WTC11 (cell line): ENCODE results near the gene BFSP1. TPM values are rescaled to one million over a fixed set of nuclear protein-coding genes. Genes with fewer than 3 reads are reported as not detected.

Experiments
- ATAC-seq: fragments of 200-7000 bp; cut with Tn5 transposase; 2 replicates; pipeline ENCODE4 v1.10.0; 2021; ENCODE audit warnings: mild to moderate bottlenecking, moderate library complexity
- CTCF ChIA-PET: fragments of 300-600 bp; sonication (Branson Sonifier 250); formaldehyde crosslinking; loops from one replicate; lab custom pipeline; 2021; ENCODE audit warnings: antibody characterized with exemption; lab: Charles Lee
- POLR2A ChIA-PET: fragments of 350-600 bp; sonication (Branson Sonifier 250); formaldehyde crosslinking; loops from one replicate; lab custom pipeline; 2021; ENCODE audit warnings: antibody characterized with exemption; lab: Charles Lee
- DNase-seq: peaks from one replicate; pipeline ENCODE4 v3.0.0; 2021; ENCODE audit warnings: low spot score
- H3K27ac Mint-ChIP-seq: 2 replicates; pipeline ENCODE4 v1.8.0; 2021; ENCODE audit warnings: mixed read lengths
- H3K27me3 Mint-ChIP-seq: 2 replicates; pipeline ENCODE4 v1.8.0; 2021; ENCODE audit warnings: low read depth, mild to moderate bottlenecking, moderate library complexity, mixed read lengths
- H3K36me3 Mint-ChIP-seq: 2 replicates; pipeline ENCODE4 v1.8.0; 2021; ENCODE audit warnings: mixed read lengths
- H3K4me1 Mint-ChIP-seq: 2 replicates; pipeline ENCODE4 v1.8.0; 2022; ENCODE audit warnings: mixed read lengths
- H3K4me3 Mint-ChIP-seq: 2 replicates; pipeline ENCODE4 v1.8.0; 2021; ENCODE audit warnings: mild to moderate bottlenecking, moderate library complexity, mixed read lengths
- H3K9me3 Mint-ChIP-seq: 2 replicates; pipeline ENCODE4 v1.8.0; 2021; ENCODE audit warnings: mixed read lengths
- CREB1 ChIP-seq: sonication (generic); formaldehyde crosslinking; IDR thresholded peaks from 2 replicates; pipeline ENCODE4 v1.8.0; 2023; ENCODE audit warnings: mild to moderate bottlenecking, missing genetic modification reagents
- ETV6 ChIP-seq: sonication (generic); formaldehyde crosslinking; IDR thresholded peaks from 2 replicates; pipeline ENCODE4 v1.8.1; 2022; ENCODE audit warnings: mild to moderate bottlenecking, missing genetic modification reagents
- GABPB1 ChIP-seq: sonication (generic); formaldehyde crosslinking; IDR thresholded peaks from 2 replicates; pipeline ENCODE4 v1.8.1; 2023; ENCODE audit warnings: mild to moderate bottlenecking, missing genetic modification reagents
- NFE2L1 ChIP-seq: sonication (generic); formaldehyde crosslinking; IDR thresholded peaks from 2 replicates; pipeline ENCODE4 v1.8.1; 2023; ENCODE audit warnings: missing genetic modification reagents
- NFYB ChIP-seq: sonication (generic); formaldehyde crosslinking; conservative IDR thresholded peaks from 2 replicates; pipeline ENCODE4 v1.8.0; 2022; ENCODE audit warnings: low read depth, missing genetic modification reagents
- NR1H2 ChIP-seq: sonication (generic); formaldehyde crosslinking; IDR thresholded peaks from 2 replicates; pipeline ENCODE4 v1.9.0; 2021; ENCODE audit warnings: mild to moderate bottlenecking, moderate library complexity, missing genetic modification reagents
- RORB ChIP-seq: fragments of 250-450 bp; sonication (Bioruptor Pico); IDR thresholded peaks from 2 replicates; pipeline ENCODE4 v1.9.0; 2021; ENCODE audit warnings: mild to moderate bottlenecking
- ZBTB21 ChIP-seq: sonication (generic); formaldehyde crosslinking; IDR thresholded peaks from 2 replicates; pipeline ENCODE4 v1.8.1; 2023; ENCODE audit warnings: mild to moderate bottlenecking, missing genetic modification reagents, borderline replicate concordance
- ZNF232 ChIP-seq: sonication (generic); formaldehyde crosslinking; IDR thresholded peaks from 2 replicates; pipeline ENCODE4 v1.8.0; 2022; ENCODE audit warnings: mild to moderate bottlenecking, missing genetic modification reagents
- ZNF416 ChIP-seq: fragments of 250-450 bp; sonication (Bioruptor Pico); IDR thresholded peaks from 2 replicates; pipeline ENCODE4 v1.9.0; 2021; ENCODE audit warnings: mild to moderate bottlenecking, inconsistent platforms
- total RNA-seq: library from RNA; stranded (reverse); gene quantifications from 3 replicates; pipeline ENCODE4 v1.2.3, GENCODE V29; 2021
- TF ChIP-seq, protein P1 (sequence below): fragments of 250-450 bp; sonication (Bioruptor Pico); IDR thresholded peaks from 2 replicates; pipeline ENCODE4 v1.8.0; 2021; ENCODE audit warnings: mild to moderate bottlenecking
- TF ChIP-seq, protein P2 (sequence below): sonication (generic); formaldehyde crosslinking; IDR thresholded peaks from 2 replicates; pipeline ENCODE4 v1.8.0; 2022; ENCODE audit warnings: mild to moderate bottlenecking, missing genetic modification reagents
- TF ChIP-seq, protein P3 (sequence below): sonication (generic); formaldehyde crosslinking; conservative IDR thresholded peaks from 2 replicates; pipeline ENCODE4 v1.8.1; 2022; ENCODE audit warnings: mild to moderate bottlenecking, missing genetic modification reagents
- TF ChIP-seq, protein P4 (sequence below): sonication (generic); formaldehyde crosslinking; IDR thresholded peaks from 2 replicates; pipeline ENCODE4 v1.8.0; 2022; ENCODE audit warnings: mild to moderate bottlenecking, missing genetic modification reagents
- TF ChIP-seq, protein P5 (sequence below): fragments of 250-450 bp; sonication (Bioruptor Pico); IDR thresholded peaks from 2 replicates; pipeline ENCODE4 v1.9.0; 2021; ENCODE audit warnings: mild to moderate bottlenecking, borderline replicate concordance
- TF ChIP-seq, protein P6 (sequence below): sonication (generic); formaldehyde crosslinking; IDR thresholded peaks from 2 replicates; pipeline ENCODE4 v1.8.1; 2022; ENCODE audit warnings: missing genetic modification reagents, borderline replicate concordance
- TF ChIP-seq, protein P7 (sequence below): sonication (generic); formaldehyde crosslinking; IDR thresholded peaks from 2 replicates; pipeline ENCODE4 v1.8.0; 2023; ENCODE audit warnings: missing genetic modification reagents
- TF ChIP-seq, protein P8 (sequence below): sonication (generic); formaldehyde crosslinking; IDR thresholded peaks from 2 replicates; pipeline ENCODE4 v1.8.0; 2022; ENCODE audit warnings: mild to moderate bottlenecking, missing genetic modification reagents

BFSP1 gene
- total RNA-seq, 1 experiment from 2014 or later: 3.0 TPM

DNA sequence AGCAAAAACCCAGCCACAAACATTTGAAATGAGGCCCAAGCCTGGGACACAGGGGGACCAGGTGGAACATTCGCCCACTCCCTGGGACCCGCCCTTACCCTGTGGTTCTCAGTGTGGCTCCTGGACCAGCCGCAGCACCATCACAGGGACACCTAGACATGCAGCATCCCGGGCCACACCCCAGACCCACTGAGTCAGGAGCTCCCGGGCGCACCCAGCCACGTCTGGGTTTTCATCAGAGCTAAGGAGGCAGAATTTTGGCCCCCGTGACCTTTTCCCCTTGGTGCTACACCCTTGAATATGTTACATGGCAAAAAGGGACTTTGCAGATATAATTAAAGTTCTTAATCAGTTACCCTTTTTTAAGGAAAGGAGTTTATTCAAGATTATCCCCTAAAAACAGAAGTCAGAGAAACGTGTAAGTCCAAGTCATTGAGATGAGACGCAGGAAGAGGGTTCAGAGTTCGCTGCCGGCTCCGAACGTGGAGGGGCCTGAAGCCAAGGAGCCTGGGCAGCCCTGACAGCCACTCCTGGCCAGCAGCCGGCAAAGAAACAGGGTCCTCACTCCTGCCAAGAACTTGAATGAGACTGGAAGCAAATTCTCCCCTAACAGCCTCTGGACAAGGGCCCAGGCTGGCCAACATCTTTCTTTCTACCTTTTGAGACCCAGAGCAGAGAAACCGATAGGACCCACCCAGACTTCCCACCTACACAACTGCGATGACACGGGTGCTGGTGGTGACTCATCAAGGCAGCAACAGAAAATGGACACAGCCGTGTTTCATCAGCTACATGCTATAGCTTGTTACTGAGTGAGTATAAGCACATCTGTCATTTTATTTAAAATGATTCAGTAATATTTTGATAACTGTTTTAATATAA lies 25.3 kb downstream of the BFSP1 start:
- peaks cover 10% of the 10 kb centered on the region for H3K27me3 Mint-ChIP-seq
- H3K4me1 Mint-ChIP-seq: peaks cover 16% of the 10 kb centered on the region
- no peak overlapping the region for H3K27ac Mint-ChIP-seq
- ChIA-PET CTCF (interaction anchor here (0.5 to 3.4 kb wide), 39 partner anchors 8 to 489 kb away, joined by 3 to 42 read pairs (median 4); partner anchors contain the start of genes BFSP1, DSTN and RRBP1), POLR2A (interaction anchor here (0.6 to 1.6 kb wide), 2 partner anchors 64 to 428 kb away, joined by 3 to 7 read pairs; partner anchors contain the start of gene DSTN)
- TF ChIP-seq ZBTB21 (CRISPR knock-in tag) (no peak), ZNF416 (CRISPR knock-in tag) (no peak), GABPB1 (peak; percentile 52)
- TF ChIP-seq, protein P1, sequence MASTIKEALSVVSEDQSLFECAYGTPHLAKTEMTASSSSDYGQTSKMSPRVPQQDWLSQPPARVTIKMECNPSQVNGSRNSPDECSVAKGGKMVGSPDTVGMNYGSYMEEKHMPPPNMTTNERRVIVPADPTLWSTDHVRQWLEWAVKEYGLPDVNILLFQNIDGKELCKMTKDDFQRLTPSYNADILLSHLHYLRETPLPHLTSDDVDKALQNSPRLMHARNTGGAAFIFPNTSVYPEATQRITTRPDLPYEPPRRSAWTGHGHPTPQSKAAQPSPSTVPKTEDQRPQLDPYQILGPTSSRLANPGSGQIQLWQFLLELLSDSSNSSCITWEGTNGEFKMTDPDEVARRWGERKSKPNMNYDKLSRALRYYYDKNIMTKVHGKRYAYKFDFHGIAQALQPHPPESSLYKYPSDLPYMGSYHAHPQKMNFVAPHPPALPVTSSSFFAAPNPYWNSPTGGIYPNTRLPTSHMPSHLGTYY (CRISPR knock-in tag): no peak
- ATAC-seq (no peak; the same call in 1 of the 2 replicates), DNase-seq (no peak)
- no peaks in the 10 kb centered on the region; the same call in 1 of the 2 replicates for H3K36me3 Mint-ChIP-seq
- peak overlapping the region; percentile 72 for H3K4me3 Mint-ChIP-seq
- H3K9me3 Mint-ChIP-seq: no peaks in the 10 kb centered on the region

DNA sequence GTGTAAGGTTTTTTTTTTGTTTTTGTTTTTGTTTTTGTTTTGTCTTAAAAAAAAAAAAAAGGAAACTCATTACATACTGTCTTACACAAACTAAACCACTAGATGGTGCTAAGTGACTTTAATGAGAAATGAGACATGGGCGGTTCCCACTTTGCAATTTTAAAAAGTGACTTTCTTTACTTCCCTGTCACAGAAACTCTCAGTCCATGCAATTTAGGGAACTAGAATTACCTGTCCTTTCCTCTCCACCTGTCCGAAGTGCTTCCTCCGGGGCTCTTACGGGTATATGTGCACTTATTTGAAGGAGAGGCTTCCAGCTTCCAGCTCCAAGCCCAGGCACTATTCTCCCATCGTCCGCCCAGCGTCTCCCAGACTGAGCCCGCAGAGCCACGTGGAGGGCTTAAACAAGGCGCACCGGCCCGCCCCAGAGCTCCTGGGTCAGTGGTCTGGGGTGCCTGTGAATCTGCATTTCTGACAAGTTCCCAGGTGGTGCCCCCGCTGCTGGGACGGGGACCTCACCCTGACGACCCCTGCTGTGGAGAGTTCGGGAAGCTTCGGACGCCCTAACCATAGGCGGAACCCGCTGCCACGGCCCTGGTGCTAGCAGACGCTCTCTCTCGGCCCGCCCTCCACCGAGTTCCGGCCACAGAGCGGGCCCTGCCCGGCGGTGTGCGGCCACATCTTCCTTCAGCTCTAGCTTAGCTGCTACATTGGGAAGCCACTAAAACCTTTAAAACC lies 26.1 kb downstream of the BFSP1 start:
- H3K36me3 Mint-ChIP-seq: no peaks in the 10 kb centered on the region; the same call in 1 of the 2 replicates
- H3K4me3 Mint-ChIP-seq: peak overlapping the region; percentile 72
- DNase-seq (peak; percentile 58), ATAC-seq (peak; percentile 83)
- H3K27ac Mint-ChIP-seq: no peak overlapping the region; the same call in 1 of the 2 replicates
- ChIA-PET CTCF (interaction anchor here (0.5 to 3.4 kb wide), 40 partner anchors 9 to 490 kb away, joined by 3 to 42 read pairs (median 4); partner anchors contain the start of genes BFSP1, DSTN and RRBP1), POLR2A (interaction anchor here (0.6 to 1.6 kb wide), 2 partner anchors 65 to 429 kb away, joined by 3 to 7 read pairs; partner anchors contain the start of gene DSTN)
- peaks cover 10% of the 10 kb centered on the region for H3K27me3 Mint-ChIP-seq
- H3K4me1 Mint-ChIP-seq: peaks cover 16% of the 10 kb centered on the region
- no peaks in the 10 kb centered on the region for H3K9me3 Mint-ChIP-seq
- TF ChIP-seq, protein P2, sequence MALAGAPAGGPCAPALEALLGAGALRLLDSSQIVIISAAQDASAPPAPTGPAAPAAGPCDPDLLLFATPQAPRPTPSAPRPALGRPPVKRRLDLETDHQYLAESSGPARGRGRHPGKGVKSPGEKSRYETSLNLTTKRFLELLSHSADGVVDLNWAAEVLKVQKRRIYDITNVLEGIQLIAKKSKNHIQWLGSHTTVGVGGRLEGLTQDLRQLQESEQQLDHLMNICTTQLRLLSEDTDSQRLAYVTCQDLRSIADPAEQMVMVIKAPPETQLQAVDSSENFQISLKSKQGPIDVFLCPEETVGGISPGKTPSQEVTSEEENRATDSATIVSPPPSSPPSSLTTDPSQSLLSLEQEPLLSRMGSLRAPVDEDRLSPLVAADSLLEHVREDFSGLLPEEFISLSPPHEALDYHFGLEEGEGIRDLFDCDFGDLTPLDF: no peak
- TF ChIP-seq RORB (CRISPR knock-in tag): no peak
- TF ChIP-seq, protein P3, sequence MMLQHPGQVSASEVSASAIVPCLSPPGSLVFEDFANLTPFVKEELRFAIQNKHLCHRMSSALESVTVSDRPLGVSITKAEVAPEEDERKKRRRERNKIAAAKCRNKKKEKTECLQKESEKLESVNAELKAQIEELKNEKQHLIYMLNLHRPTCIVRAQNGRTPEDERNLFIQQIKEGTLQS (CRISPR knock-in tag): no peak
- 0 out of 2 replicates have a peak, but pooled peaks have one; percentile 78 for TF ChIP-seq ZNF232 (CRISPR knock-in tag)
- TF ChIP-seq, protein P4, sequence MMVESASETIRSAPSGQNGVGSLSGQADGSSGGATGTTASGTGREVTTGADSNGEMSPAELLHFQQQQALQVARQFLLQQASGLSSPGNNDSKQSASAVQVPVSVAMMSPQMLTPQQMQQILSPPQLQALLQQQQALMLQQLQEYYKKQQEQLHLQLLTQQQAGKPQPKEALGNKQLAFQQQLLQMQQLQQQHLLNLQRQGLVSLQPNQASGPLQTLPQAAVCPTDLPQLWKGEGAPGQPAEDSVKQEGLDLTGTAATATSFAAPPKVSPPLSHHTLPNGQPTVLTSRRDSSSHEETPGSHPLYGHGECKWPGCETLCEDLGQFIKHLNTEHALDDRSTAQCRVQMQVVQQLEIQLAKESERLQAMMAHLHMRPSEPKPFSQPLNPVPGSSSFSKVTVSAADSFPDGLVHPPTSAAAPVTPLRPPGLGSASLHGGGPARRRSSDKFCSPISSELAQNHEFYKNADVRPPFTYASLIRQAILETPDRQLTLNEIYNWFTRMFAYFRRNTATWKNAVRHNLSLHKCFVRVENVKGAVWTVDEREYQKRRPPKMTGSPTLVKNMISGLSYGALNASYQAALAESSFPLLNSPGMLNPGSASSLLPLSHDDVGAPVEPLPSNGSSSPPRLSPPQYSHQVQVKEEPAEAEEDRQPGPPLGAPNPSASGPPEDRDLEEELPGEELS (CRISPR knock-in tag): no peak
- 0 out of 2 replicates have a peak, but pooled peaks have one; percentile 38 for TF ChIP-seq NFE2L1 (CRISPR knock-in tag)
- no peak for TF ChIP-seq CREB1 (CRISPR knock-in tag)
- TF ChIP-seq ETV6 (CRISPR knock-in tag): no peak; the same call in 1 of the 2 replicates
- TF ChIP-seq NFYB (CRISPR knock-in tag): no peak
- TF ChIP-seq, protein P5, sequence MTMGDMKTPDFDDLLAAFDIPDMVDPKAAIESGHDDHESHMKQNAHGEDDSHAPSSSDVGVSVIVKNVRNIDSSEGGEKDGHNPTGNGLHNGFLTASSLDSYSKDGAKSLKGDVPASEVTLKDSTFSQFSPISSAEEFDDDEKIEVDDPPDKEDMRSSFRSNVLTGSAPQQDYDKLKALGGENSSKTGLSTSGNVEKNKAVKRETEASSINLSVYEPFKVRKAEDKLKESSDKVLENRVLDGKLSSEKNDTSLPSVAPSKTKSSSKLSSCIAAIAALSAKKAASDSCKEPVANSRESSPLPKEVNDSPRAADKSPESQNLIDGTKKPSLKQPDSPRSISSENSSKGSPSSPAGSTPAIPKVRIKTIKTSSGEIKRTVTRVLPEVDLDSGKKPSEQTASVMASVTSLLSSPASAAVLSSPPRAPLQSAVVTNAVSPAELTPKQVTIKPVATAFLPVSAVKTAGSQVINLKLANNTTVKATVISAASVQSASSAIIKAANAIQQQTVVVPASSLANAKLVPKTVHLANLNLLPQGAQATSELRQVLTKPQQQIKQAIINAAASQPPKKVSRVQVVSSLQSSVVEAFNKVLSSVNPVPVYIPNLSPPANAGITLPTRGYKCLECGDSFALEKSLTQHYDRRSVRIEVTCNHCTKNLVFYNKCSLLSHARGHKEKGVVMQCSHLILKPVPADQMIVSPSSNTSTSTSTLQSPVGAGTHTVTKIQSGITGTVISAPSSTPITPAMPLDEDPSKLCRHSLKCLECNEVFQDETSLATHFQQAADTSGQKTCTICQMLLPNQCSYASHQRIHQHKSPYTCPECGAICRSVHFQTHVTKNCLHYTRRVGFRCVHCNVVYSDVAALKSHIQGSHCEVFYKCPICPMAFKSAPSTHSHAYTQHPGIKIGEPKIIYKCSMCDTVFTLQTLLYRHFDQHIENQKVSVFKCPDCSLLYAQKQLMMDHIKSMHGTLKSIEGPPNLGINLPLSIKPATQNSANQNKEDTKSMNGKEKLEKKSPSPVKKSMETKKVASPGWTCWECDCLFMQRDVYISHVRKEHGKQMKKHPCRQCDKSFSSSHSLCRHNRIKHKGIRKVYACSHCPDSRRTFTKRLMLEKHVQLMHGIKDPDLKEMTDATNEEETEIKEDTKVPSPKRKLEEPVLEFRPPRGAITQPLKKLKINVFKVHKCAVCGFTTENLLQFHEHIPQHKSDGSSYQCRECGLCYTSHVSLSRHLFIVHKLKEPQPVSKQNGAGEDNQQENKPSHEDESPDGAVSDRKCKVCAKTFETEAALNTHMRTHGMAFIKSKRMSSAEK (CRISPR knock-in tag): no peak
- no peak for TF ChIP-seq NR1H2 (CRISPR knock-in tag)
- TF ChIP-seq, protein P6, sequence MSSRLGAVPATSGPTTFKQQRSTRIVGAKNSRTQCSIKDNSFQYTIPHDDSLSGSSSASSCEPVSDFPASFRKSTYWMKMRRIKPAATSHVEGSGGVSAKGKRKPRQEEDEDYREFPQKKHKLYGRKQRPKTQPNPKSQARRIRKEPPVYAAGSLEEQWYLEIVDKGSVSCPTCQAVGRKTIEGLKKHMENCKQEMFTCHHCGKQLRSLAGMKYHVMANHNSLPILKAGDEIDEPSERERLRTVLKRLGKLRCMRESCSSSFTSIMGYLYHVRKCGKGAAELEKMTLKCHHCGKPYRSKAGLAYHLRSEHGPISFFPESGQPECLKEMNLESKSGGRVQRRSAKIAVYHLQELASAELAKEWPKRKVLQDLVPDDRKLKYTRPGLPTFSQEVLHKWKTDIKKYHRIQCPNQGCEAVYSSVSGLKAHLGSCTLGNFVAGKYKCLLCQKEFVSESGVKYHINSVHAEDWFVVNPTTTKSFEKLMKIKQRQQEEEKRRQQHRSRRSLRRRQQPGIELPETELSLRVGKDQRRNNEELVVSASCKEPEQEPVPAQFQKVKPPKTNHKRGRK (CRISPR knock-in tag): 0 out of 2 replicates have a peak, but pooled peaks have one; percentile 48
- TF ChIP-seq, protein P7, sequence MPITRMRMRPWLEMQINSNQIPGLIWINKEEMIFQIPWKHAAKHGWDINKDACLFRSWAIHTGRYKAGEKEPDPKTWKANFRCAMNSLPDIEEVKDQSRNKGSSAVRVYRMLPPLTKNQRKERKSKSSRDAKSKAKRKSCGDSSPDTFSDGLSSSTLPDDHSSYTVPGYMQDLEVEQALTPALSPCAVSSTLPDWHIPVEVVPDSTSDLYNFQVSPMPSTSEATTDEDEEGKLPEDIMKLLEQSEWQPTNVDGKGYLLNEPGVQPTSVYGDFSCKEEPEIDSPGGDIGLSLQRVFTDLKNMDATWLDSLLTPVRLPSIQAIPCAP (CRISPR knock-in tag): no peak
- TF ChIP-seq ZBTB21 (CRISPR knock-in tag): no peak
- TF ChIP-seq, protein P8, sequence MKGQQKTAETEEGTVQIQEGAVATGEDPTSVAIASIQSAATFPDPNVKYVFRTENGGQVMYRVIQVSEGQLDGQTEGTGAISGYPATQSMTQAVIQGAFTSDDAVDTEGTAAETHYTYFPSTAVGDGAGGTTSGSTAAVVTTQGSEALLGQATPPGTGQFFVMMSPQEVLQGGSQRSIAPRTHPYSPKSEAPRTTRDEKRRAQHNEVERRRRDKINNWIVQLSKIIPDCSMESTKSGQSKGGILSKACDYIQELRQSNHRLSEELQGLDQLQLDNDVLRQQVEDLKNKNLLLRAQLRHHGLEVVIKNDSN: peak; percentile 72
